Activated CD8-positive, alpha-beta T cell treated with anti-CD3 and anti-CD28 coated beads for 36 hours (primary cell): ENCODE results near the gene PRRC2B. TPM values are rescaled to one million over a fixed set of nuclear protein-coding genes. Genes with fewer than 3 reads are reported as not detected.

Experiments used
- ATAC-seq: fragments of 200-7000 bp; cut with Tn5 transposase; one replicate; pipeline ENCODE4 v1.10.0; 2021; ENCODE audit warnings: mild to moderate bottlenecking, moderate library complexity
- CTCF ChIA-PET: fragments of 350-600 bp; sonication (Branson Sonifier 250); formaldehyde crosslinking; loops from one replicate; lab custom pipeline; 2021; ENCODE audit warnings: antibody characterized with exemption; lab: Charles Lee
- POLR2A ChIA-PET: fragments of 350-600 bp; sonication (Branson Sonifier 250); formaldehyde crosslinking; loops from one replicate; lab custom pipeline; 2021; ENCODE audit warnings: antibody characterized with exemption; lab: Charles Lee
- DNase-seq: peaks from one replicate; pipeline ENCODE4 v3.0.0-alpha.2; 2020
- H3K27ac Mint-ChIP-seq: one replicate; pipeline ENCODE4 v1.8.0; 2021; ENCODE audit warnings: mild to moderate bottlenecking, mixed read lengths
- H3K27me3 Mint-ChIP-seq: one replicate; pipeline ENCODE4 v1.8.0; 2021; ENCODE audit warnings: mixed read lengths
- H3K36me3 Mint-ChIP-seq: one replicate; pipeline ENCODE4 v1.8.0; 2021; ENCODE audit warnings: low read depth, mixed read lengths
- H3K4me1 Mint-ChIP-seq: one replicate; pipeline ENCODE4 v1.8.0; 2021; ENCODE audit warnings: low read depth, mixed read lengths
- H3K4me3 Mint-ChIP-seq: one replicate; pipeline ENCODE4 v1.8.0; 2021; ENCODE audit warnings: mild to moderate bottlenecking, moderate library complexity, mixed read lengths
- H3K9me3 Mint-ChIP-seq: one replicate; pipeline ENCODE4 v1.8.0; 2021; ENCODE audit warnings: mixed read lengths
- intact Hi-C: fragments of 100-400 bp; cut with micrococcal nuclease; formaldehyde crosslinking; loops from one replicate; pipeline ENCODE4 v1.10.0; 2022
- total RNA-seq, 2 experiments: library from RNA; stranded (reverse); gene quantifications; one replicate each; pipeline ENCODE4 v1.2.3, GENCODE V29; 2021
- TF ChIP-seq, protein P1 (sequence below): fragments of 200-600 bp; IDR thresholded peaks from one replicate; pipeline ENCODE4 v1.8.0; 2022; ENCODE audit warnings: antibody characterized with exemption, mild to moderate bottlenecking

PRRC2B gene
- total RNA-seq, 2 experiments from 2014 or later = 134 to 141 TPM

GRCh38 chr9:131485206-131485605 is 91.3 kb downstream of the PRRC2B start:
- Mint-ChIP-seq H3K27ac (no peak overlapping the region), H3K4me3 (no peak overlapping the region), H3K36me3 (peaks cover 49% of the 10 kb centered on the region), H3K4me1 (peaks cover 3% of the 10 kb centered on the region), H3K27me3 (no peaks in the 10 kb centered on the region), H3K9me3 (no peaks in the 10 kb centered on the region)
- DNase-seq = no peak
- ChIA-PET CTCF (no interaction called here), POLR2A (interaction anchor here (1.0 to 1.2 kb wide), 2 partner anchors 14 to 35 kb away, joined by 3 read pairs; no protein-coding TSS in a partner anchor)
- ATAC-seq = no peak
- TF ChIP-seq, protein P1, sequence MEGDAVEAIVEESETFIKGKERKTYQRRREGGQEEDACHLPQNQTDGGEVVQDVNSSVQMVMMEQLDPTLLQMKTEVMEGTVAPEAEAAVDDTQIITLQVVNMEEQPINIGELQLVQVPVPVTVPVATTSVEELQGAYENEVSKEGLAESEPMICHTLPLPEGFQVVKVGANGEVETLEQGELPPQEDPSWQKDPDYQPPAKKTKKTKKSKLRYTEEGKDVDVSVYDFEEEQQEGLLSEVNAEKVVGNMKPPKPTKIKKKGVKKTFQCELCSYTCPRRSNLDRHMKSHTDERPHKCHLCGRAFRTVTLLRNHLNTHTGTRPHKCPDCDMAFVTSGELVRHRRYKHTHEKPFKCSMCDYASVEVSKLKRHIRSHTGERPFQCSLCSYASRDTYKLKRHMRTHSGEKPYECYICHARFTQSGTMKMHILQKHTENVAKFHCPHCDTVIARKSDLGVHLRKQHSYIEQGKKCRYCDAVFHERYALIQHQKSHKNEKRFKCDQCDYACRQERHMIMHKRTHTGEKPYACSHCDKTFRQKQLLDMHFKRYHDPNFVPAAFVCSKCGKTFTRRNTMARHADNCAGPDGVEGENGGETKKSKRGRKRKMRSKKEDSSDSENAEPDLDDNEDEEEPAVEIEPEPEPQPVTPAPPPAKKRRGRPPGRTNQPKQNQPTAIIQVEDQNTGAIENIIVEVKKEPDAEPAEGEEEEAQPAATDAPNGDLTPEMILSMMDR = no peak
- intact Hi-C loops = no loop called here

DNA sequence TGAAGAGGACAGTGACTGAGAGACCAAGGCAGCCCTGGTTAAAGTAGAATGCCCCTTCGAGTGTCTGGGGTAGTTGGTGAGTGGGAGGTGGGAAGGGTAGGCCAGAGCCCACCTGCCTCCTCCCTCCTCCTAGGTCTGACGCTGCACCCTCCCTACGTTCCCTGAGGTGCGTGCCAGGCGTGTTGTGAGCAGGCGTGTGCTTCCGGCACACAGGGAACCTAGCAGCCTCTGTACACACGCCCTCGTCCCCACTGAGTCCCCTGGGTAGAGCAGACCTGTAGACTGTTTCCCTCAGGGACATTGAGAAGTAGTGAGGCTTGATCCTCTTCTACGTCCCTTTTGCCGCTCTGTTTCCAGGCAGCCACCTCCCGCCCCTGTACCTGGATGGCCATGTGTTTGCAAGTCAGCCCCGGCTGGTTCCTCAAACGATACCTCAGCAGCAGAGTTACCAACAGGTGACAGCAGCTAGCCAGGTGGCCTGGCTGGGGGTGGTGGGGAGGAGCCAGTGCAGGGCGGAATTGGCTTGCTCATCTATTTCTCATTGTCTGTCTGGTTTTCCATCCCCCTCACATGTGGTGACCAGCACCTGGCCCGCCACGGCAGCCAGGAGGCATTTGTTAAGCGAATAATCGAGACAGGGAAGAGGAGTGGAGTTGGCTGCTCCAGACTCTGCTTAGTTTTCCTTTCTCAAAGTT is 92.0 kb downstream of the PRRC2B start:
- TF ChIP-seq, protein P1 = no peak
- POLR2A ChIA-PET = interaction anchor here (1.2 kb wide), 1 partner anchor 13 kb away, joined by 3 read pairs; no protein-coding TSS in a partner anchor
- no peak for DNase-seq
- H3K4me3 Mint-ChIP-seq = no peak overlapping the region
- H3K36me3 Mint-ChIP-seq = peaks cover 56% of the 10 kb centered on the region
- CTCF ChIA-PET = no interaction called here
- no peak overlapping the region for H3K27ac Mint-ChIP-seq
- no peak for ATAC-seq
- H3K9me3 Mint-ChIP-seq = no peaks in the 10 kb centered on the region
- intact Hi-C loops = no loop called here
- H3K27me3 Mint-ChIP-seq = no peaks in the 10 kb centered on the region
- peaks cover 2% of the 10 kb centered on the region for H3K4me1 Mint-ChIP-seq

- peaks cover 2% of the 10 kb centered on the region for H3K4me1 Mint-ChIP-seq
- TF ChIP-seq, protein P1 = no peak
- H3K36me3 Mint-ChIP-seq = peaks cover 57% of the 10 kb centered on the region
- CTCF ChIA-PET = interaction anchor here (1.1 kb wide), 1 partner anchor 9 kb away, joined by 3 read pairs; no protein-coding TSS in a partner anchor
- intact Hi-C loops = no loop called here
- POLR2A ChIA-PET = no interaction called here
- H3K9me3 Mint-ChIP-seq = no peaks in the 10 kb centered on the region
- ATAC-seq (no peak), DNase-seq (no peak)
- no peaks in the 10 kb centered on the region for H3K27me3 Mint-ChIP-seq
- no peak overlapping the region for H3K27ac Mint-ChIP-seq
- no peak overlapping the region for H3K4me3 Mint-ChIP-seq
These were observed 93.1 kb downstream of the PRRC2B start for GRCh38 chr9:131487001-131487400.

DNA sequence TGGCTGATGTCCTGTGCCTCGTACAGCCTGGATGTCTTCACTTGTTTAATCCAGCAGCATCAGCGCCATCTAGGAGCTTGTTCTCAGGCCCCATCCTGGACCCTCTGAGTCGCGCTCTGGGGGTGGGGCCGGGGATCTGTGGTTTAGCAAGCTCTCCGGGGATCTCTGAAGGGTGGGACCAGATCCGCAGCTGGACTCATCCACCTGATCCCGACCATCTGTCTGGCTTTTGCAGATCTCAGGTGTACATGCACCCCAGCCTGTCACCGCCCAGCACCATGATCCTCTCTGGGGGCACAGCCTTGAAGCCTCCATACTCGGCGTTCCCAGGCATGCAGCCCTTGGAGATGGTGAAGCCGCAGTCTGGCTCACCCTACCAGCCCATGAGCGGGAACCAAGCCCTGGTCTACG is 93.7 kb downstream of the PRRC2B start:
- intact Hi-C loops = no loop called here
- TF ChIP-seq, protein P1 = no peak
- no peak overlapping the region for H3K4me3 Mint-ChIP-seq
- H3K27me3 Mint-ChIP-seq = no peaks in the 10 kb centered on the region
- H3K36me3 Mint-ChIP-seq = peaks cover 59% of the 10 kb centered on the region
- CTCF ChIA-PET = interaction anchor here (1.1 kb wide), 1 partner anchor 9 kb away, joined by 3 read pairs; no protein-coding TSS in a partner anchor
- ATAC-seq (no peak), DNase-seq (no peak)
- no peaks in the 10 kb centered on the region for H3K9me3 Mint-ChIP-seq
- peaks cover 2% of the 10 kb centered on the region for H3K4me1 Mint-ChIP-seq
- POLR2A ChIA-PET = interaction anchor here (0.7 kb wide), 1 partner anchor 9 kb away, joined by 5 read pairs; no protein-coding TSS in a partner anchor
- H3K27ac Mint-ChIP-seq = no peak overlapping the region

- H3K4me3 Mint-ChIP-seq = no peak overlapping the region
- H3K4me1 Mint-ChIP-seq = peaks cover 2% of the 10 kb centered on the region
- H3K27me3 Mint-ChIP-seq = no peaks in the 10 kb centered on the region
- TF ChIP-seq, protein P1 = no peak
- DNase-seq (no peak), ATAC-seq (no peak)
- peaks cover 70% of the 10 kb centered on the region for H3K36me3 Mint-ChIP-seq
- intact Hi-C loops = no loop called here
- POLR2A ChIA-PET = interaction anchor here (0.9 kb wide), 1 partner anchor 32 kb away, joined by 3 read pairs; no protein-coding TSS in a partner anchor
- CTCF ChIA-PET = no interaction called here
- no peaks in the 10 kb centered on the region for H3K9me3 Mint-ChIP-seq
- peak overlapping the region; percentile 5 for H3K27ac Mint-ChIP-seq
These were observed 96.6 kb downstream of the PRRC2B start for GRCh38 chr9:131490514-131490913.
